Inflammatory macrophage (primary cell): ENCODE data around the gene MAT1A.
"Not testable (repeated sequence)": the region's sequence is repeated elsewhere in the genome, so short reads cannot be mapped to it uniquely, and the experiment has no call there.

ENCODE experiments used
- DNase-seq, 2 donors: peaks; one replicate each; pipeline ENCODE4 v3.0.0-alpha.2; 2020 to 2022

The MAT1A gene

GRCh38 chr10:80264081-80265056, 25.1 kb downstream of the MAT1A start:
- DNase-seq: no peak

GRCh38 chr10:80261316-80262030, 28.0 kb downstream of the MAT1A start:
- no peak for DNase-seq

- DNase-seq: peak; percentile 38 to 42
Measured at GRCh38 chr10:80260295-80261243, 28.9 kb downstream of the MAT1A start.

- no peak for DNase-seq
Measured at GRCh38 chr10:80259405-80259871, 30.0 kb downstream of the MAT1A start.

- DNase-seq: not testable (repeated sequence)
Measured at GRCh38 chr10:80256798-80257197, 32.7 kb downstream of the MAT1A start.

GRCh38 chr10:80254726-80255125, 34.7 kb downstream of the MAT1A start:
- DNase-seq: not testable (repeated sequence)

- not testable (repeated sequence) for DNase-seq
Measured at GRCh38 chr10:80253963-80254271, 35.5 kb downstream of the MAT1A start.

- DNase-seq: peak; percentile 9 to 39
Measured at GRCh38 chr10:80253266-80253962, 36.0 kb downstream of the MAT1A start.

GRCh38 chr10:80252296-80252887, 37.1 kb downstream of the MAT1A start:
- no peak for DNase-seq

GRCh38 chr10:80251703-80252280, 37.7 kb downstream of the MAT1A start:
- not testable (repeated sequence) for DNase-seq

- DNase-seq: not testable (repeated sequence)
Measured at GRCh38 chr10:80250399-80250798, 39.1 kb downstream of the MAT1A start.

- DNase-seq: peak; percentile 71 to 73
Measured at GRCh38 chr10:80249906-80250305, 39.6 kb downstream of the MAT1A start.

- not testable (repeated sequence) for DNase-seq
Measured at GRCh38 chr10:80247611-80248010, 41.8 kb downstream of the MAT1A start.

GRCh38 chr10:80244371-80244770, 45.1 kb downstream of the MAT1A start:
- DNase-seq: not testable (repeated sequence)

GRCh38 chr10:80242341-80242740, 47.1 kb downstream of the MAT1A start:
- not testable (repeated sequence) for DNase-seq

- DNase-seq: not testable (repeated sequence)
Measured at GRCh38 chr10:80236457-80236856, 53.0 kb downstream of the MAT1A start.

GRCh38 chr10:80234331-80235235, 54.9 kb downstream of the MAT1A start:
- DNase-seq: not testable (repeated sequence)

- not testable (repeated sequence) for DNase-seq
Measured at GRCh38 chr10:80233871-80234270, 55.6 kb downstream of the MAT1A start.

- DNase-seq: not testable (repeated sequence)
Measured at GRCh38 chr10:80226723-80227122, 62.7 kb downstream of the MAT1A start.

GRCh38 chr10:80223031-80223419, 66.4 kb downstream of the MAT1A start:
- not testable (repeated sequence) for DNase-seq
